Trophoblast cell (in vitro differentiated cells and primary cell): ENCODE measurements around the gene CFTR.
"Not testable (repeated sequence)": the region's sequence is repeated elsewhere in the genome, so short reads cannot be mapped to it uniquely, and the experiment has no call there.

Source experiments
- DNase-seq, 2 donors: peaks; one replicate each; pipeline ENCODE4 v3.0.0-alpha.2; 2016
- H2AFZ ChIP-seq: 2 replicates; pipeline ENCODE4 v1.6.1; 2013; ENCODE audit warnings: low read length, moderate library complexity, mild to moderate bottlenecking; ENCODE audit not compliant: insufficient read depth, poor library complexity
- H2AK5ac ChIP-seq: 2 replicates; pipeline ENCODE4 v1.6.1; 2013; ENCODE audit warnings: mild to moderate bottlenecking, low read length
- H2BK120ac ChIP-seq: 2 replicates; pipeline ENCODE4 v1.6.1; 2013; ENCODE audit warnings: low read length, mild to moderate bottlenecking, moderate library complexity; ENCODE audit not compliant: insufficient read depth, poor library complexity
- H2BK12ac ChIP-seq: 2 replicates; pipeline ENCODE4 v1.6.1; 2013; ENCODE audit warnings: mild to moderate bottlenecking, low read length, moderate library complexity
- H2BK5ac ChIP-seq: 2 replicates; pipeline ENCODE4 v1.6.1; 2013; ENCODE audit warnings: low read length, low read depth, moderate library complexity, mild to moderate bottlenecking; ENCODE audit not compliant: poor library complexity
- H3K14ac ChIP-seq: 2 replicates; pipeline ENCODE4 v1.6.1; 2013; ENCODE audit warnings: mild to moderate bottlenecking, low read length
- H3K18ac ChIP-seq: 2 replicates; pipeline ENCODE4 v1.6.1; 2013; ENCODE audit warnings: mild to moderate bottlenecking, low read length
- H3K23ac ChIP-seq: 2 replicates; pipeline ENCODE4 v1.6.1; 2013; ENCODE audit warnings: low read length
- H3K27ac ChIP-seq: 2 replicates; pipeline ENCODE4 v1.5.1; 2013; ENCODE audit warnings: low read depth, mild to moderate bottlenecking, inconsistent platforms, low read length, moderate library complexity
- H3K27me3 ChIP-seq: 2 replicates; pipeline ENCODE4 v1.6.1; 2013; ENCODE audit warnings: inconsistent platforms, mild to moderate bottlenecking, low read length, moderate library complexity; ENCODE audit not compliant: insufficient read depth
- H3K36me3 ChIP-seq, 2 experiments: 1 replicate in 1 of 2; 2 replicates in 1 of 2; pipeline ENCODE4 v1.6.1; 2013; ENCODE audit warnings: low read length in 2 of 2, mild to moderate bottlenecking in 2 of 2, moderate library complexity in 1 of 2; ENCODE audit not compliant: insufficient read depth in 2 of 2, control insufficient read depth in 1 of 2
- H3K4ac ChIP-seq: 2 replicates; pipeline ENCODE4 v1.6.1; 2013; ENCODE audit warnings: low read depth, mild to moderate bottlenecking, low read length, moderate library complexity
- H3K4me1 ChIP-seq, 2 experiments: 1 replicate in 1 of 2; 2 replicates in 1 of 2; pipeline ENCODE4 v1.6.1; 2013; ENCODE audit warnings: low read length in 2 of 2, mild to moderate bottlenecking in 2 of 2, moderate library complexity in 1 of 2; ENCODE audit not compliant: insufficient read depth in 2 of 2, control insufficient read depth in 1 of 2
- H3K4me2 ChIP-seq: 2 replicates; pipeline ENCODE4 v1.6.1; 2013; ENCODE audit warnings: inconsistent platforms, mild to moderate bottlenecking, low read length, moderate library complexity
- H3K4me3 ChIP-seq: 2 replicates; pipeline ENCODE4 v1.5.1; 2013; ENCODE audit warnings: mild to moderate bottlenecking, low read depth, low read length, inconsistent platforms
- H3K79me1 ChIP-seq: one replicate; pipeline ENCODE4 v1.6.1; 2013; ENCODE audit warnings: low read length
- H3K79me2 ChIP-seq: 2 replicates; pipeline ENCODE4 v1.6.1; 2013; ENCODE audit warnings: low read length, mild to moderate bottlenecking; ENCODE audit not compliant: control insufficient read depth, insufficient read depth, poor library complexity
- H3K9ac ChIP-seq: 2 replicates; pipeline ENCODE4 v1.6.1; 2013; ENCODE audit warnings: mild to moderate bottlenecking, low read length
- H3K9me3 ChIP-seq: 2 replicates; pipeline ENCODE4 v1.6.1; 2013; ENCODE audit warnings: low read depth, mild to moderate bottlenecking, control low read depth, inconsistent platforms, low read length; ENCODE audit not compliant: insufficient read depth
- H4K12ac ChIP-seq: 2 replicates; pipeline ENCODE4 v1.6.1; 2013; ENCODE audit warnings: low read depth, mild to moderate bottlenecking, low read length, moderate library complexity
- H4K8ac ChIP-seq: 2 replicates; pipeline ENCODE4 v1.6.1; 2013; ENCODE audit warnings: low read depth, mild to moderate bottlenecking, low read length, moderate library complexity
- H4K91ac ChIP-seq: one replicate; pipeline ENCODE4 v1.6.1; 2013; ENCODE audit warnings: low read depth, mild to moderate bottlenecking, low read length, moderate library complexity
- WGBS: extraction: QIAGEN DNeasy Blood & Tissue Kit; methylation state at CpG from one replicate; pipeline ENCODE4 v1.1.7; 2013; ENCODE audit warnings: missing lambda C conversion rate; ENCODE audit not compliant: insufficient read length, insufficient coverage; ENCODE audit errors: extremely low coverage; 5-methylcytosine and 5-hydroxymethylcytosine counted together

Gene CFTR

DNA sequence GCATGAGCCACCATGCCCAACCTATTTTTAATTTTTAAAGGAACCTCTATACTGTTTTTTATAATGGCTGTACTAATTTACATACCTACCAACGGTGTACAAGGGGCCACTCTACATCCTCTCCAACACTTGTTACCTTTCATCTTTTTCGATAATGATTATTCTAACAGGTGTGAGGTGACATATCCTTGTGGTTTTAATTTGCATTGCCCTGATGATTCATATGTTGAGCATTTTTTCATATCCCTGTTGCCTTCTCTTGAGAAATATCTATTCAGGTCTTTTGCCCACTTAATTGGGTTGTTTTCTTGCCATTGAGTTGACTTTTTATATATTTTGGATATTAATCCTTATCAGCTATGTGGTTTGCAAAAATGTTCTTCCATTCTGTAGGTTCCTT is 226.4 kb downstream of the CFTR start:
- no peak overlapping the region for H3K9ac ChIP-seq
- no peak overlapping the region for H4K91ac ChIP-seq
- no peaks in the 10 kb centered on the region for H3K4me1 ChIP-seq
- H3K4me2 ChIP-seq: no peak overlapping the region
- no peak overlapping the region for H4K8ac ChIP-seq
- WGBS: no CpG with 5 or more reads among the region's 2 CpGs
- H3K18ac ChIP-seq: no peak overlapping the region
- no peaks in the 10 kb centered on the region for H3K27me3 ChIP-seq
- H3K4ac ChIP-seq: no peak overlapping the region
- H2BK5ac ChIP-seq: no peak overlapping the region
- H4K12ac ChIP-seq: no peak overlapping the region
- DNase-seq: peak in 1 of 2 donors; percentile 13
- H3K9me3 ChIP-seq: no peaks in the 10 kb centered on the region
- no peak overlapping the region for H3K27ac ChIP-seq
- no peak overlapping the region for H2AFZ ChIP-seq
- no peaks in the 10 kb centered on the region for H3K79me2 ChIP-seq
- H2AK5ac ChIP-seq: no peak overlapping the region
- H2BK120ac ChIP-seq: no peak overlapping the region
- H3K36me3 ChIP-seq: no peaks in the 10 kb centered on the region
- H2BK12ac ChIP-seq: no peak overlapping the region
- no peak overlapping the region for H3K23ac ChIP-seq
- H3K79me1 ChIP-seq: no peaks in the 10 kb centered on the region
- no peak overlapping the region for H3K14ac ChIP-seq
- H3K4me3 ChIP-seq: no peak overlapping the region

GRCh38 chr7:117707080-117707479 is 227.3 kb downstream of the CFTR start:
- Histone ChIP-seq H3K9ac (no peak overlapping the region), H2AFZ (no peak overlapping the region), H3K4me1 (no peaks in the 10 kb centered on the region), H3K18ac (no peak overlapping the region), H4K12ac (no peak overlapping the region), H3K14ac (no peak overlapping the region), H3K79me2 (no peaks in the 10 kb centered on the region), H4K8ac (no peak overlapping the region), H3K36me3 (no peaks in the 10 kb centered on the region), H3K27ac (no peak overlapping the region), H2BK5ac (no peak overlapping the region), H2AK5ac (no peak overlapping the region), H2BK120ac (no peak overlapping the region), H3K4me3 (no peak overlapping the region), H3K79me1 (no peaks in the 10 kb centered on the region), H2BK12ac (no peak overlapping the region), H3K23ac (no peak overlapping the region), H3K27me3 (no peaks in the 10 kb centered on the region), H3K4me2 (no peak overlapping the region), H3K9me3 (no peaks in the 10 kb centered on the region), H4K91ac (no peak overlapping the region), H3K4ac (no peak overlapping the region)
- no peak for DNase-seq

- not testable (repeated sequence) for H2AK5ac ChIP-seq
Measured at GRCh38 chr7:117708173-117708572, 228.3 kb downstream of the CFTR start.

DNA sequence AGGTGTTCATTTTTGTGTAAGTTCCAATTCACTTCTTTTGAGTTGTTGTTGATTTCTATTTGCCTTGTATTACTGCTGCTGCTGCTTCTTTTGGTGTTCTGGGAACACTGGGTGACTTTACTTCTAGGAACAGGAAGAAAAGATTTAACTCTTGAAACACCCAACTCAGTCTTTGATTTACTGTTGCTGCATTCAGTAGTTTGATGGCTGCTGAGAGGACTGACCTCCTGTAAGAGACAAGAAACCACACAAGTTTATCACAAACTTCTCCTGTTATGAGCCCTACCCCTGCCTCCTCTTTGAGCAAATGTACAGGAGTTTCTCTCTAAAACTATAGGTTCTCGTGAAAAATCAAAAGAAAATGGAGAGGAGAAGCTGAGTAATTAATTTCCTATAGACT is 231.7 kb downstream of the CFTR start:
- Histone ChIP-seq H2BK120ac (no peak overlapping the region), H4K8ac (no peak overlapping the region), H3K36me3 (peaks cover 0 to 8% of the 10 kb centered on the region in 2 experiments), H3K27me3 (no peaks in the 10 kb centered on the region), H3K27ac (no peak overlapping the region), H3K4ac (no peak overlapping the region), H2AFZ (no peak overlapping the region), H3K79me2 (no peaks in the 10 kb centered on the region), H3K9ac (no peak overlapping the region), H4K91ac (no peak overlapping the region), H3K4me1 (no peaks in the 10 kb centered on the region), H3K4me2 (no peak overlapping the region), H3K79me1 (no peaks in the 10 kb centered on the region), H3K9me3 (no peaks in the 10 kb centered on the region), H3K23ac (no peak overlapping the region), H3K18ac (no peak overlapping the region), H2AK5ac (no peak overlapping the region), H2BK5ac (no peak overlapping the region), H2BK12ac (no peak overlapping the region), H3K4me3 (no peak overlapping the region), H3K14ac (no peak overlapping the region), H4K12ac (no peak overlapping the region)
- WGBS: no CpG with 5 or more reads among the region's 1 CpG
- no peak for DNase-seq

More at GRCh38 chr7:117708173-117708572, 228.3 kb downstream of the CFTR start:
- not testable (repeated sequence) for H3K79me1 ChIP-seq, H3K14ac ChIP-seq, H3K4ac ChIP-seq, H3K4me3 ChIP-seq, H3K9me3 ChIP-seq, H4K12ac ChIP-seq, H3K27ac ChIP-seq, DNase-seq, H2AFZ ChIP-seq, H3K36me3 ChIP-seq, H4K91ac ChIP-seq, H3K18ac ChIP-seq, H4K8ac ChIP-seq, H3K27me3 ChIP-seq, H2BK120ac ChIP-seq, H3K9ac ChIP-seq, H3K4me1 ChIP-seq, H3K23ac ChIP-seq, H3K4me2 ChIP-seq, H3K79me2 ChIP-seq, H2BK5ac ChIP-seq, H2BK12ac ChIP-seq
- WGBS: no CpG with 5 or more reads among the region's 4 CpGs
